NCI-H2227 treated with DMSO at 0.1 percent for 48 hours (cell line): ENCODE data around the gene KCTD13.
"Not testable (repeated sequence)": the region's sequence is repeated elsewhere in the genome, so short reads cannot be mapped to it uniquely, and the experiment has no call there.

ENCODE experiments used
- DNase-seq: peaks from one replicate; lab custom pipeline; 2025; lab: John Stamatoyannopoulos, UW

The KCTD13 gene

GRCh38 chr16:29877266-29877961, 48.6 kb downstream of the KCTD13 start:
- no peak for DNase-seq

GRCh38 chr16:29876594-29877249, 49.3 kb downstream of the KCTD13 start:
- no peak for DNase-seq

GRCh38 chr16:29876217-29876593, 49.8 kb downstream of the KCTD13 start:
- no peak for DNase-seq

GRCh38 chr16:29875206-29875605, 50.8 kb downstream of the KCTD13 start:
- DNase-seq = no peak

GRCh38 chr16:29873319-29873718, 52.7 kb downstream of the KCTD13 start:
- no peak for DNase-seq

GRCh38 chr16:29871822-29872546, 54.0 kb downstream of the KCTD13 start:
- no peak for DNase-seq

GRCh38 chr16:29869067-29869466, 57.0 kb downstream of the KCTD13 start:
- DNase-seq = not testable (repeated sequence)

- no peak for DNase-seq
Observed at GRCh38 chr16:29868396-29869009, 57.5 kb downstream of the KCTD13 start.

GRCh38 chr16:29864205-29864604, 61.8 kb downstream of the KCTD13 start:
- DNase-seq = no peak

GRCh38 chr16:29863669-29863984, 62.4 kb downstream of the KCTD13 start:
- no peak for DNase-seq

GRCh38 chr16:29862884-29863668, 63.0 kb downstream of the KCTD13 start, which contains the start of gene CDIPT:
TSS of gene CDIPT (minus strand) at chr16:29863226. CDS start at chr16:29862857, 369 bp downstream.
- peak; percentile 97 for DNase-seq

- no peak for DNase-seq
Observed at GRCh38 chr16:29862383-29862883, 63.6 kb downstream of the KCTD13 start.

GRCh38 chr16:29860218-29860617, 65.8 kb downstream of the KCTD13 start:
- DNase-seq = no peak

- no peak for DNase-seq
Observed at GRCh38 chr16:29858974-29859373, 67.1 kb downstream of the KCTD13 start.

GRCh38 chr16:29858149-29858849, 67.7 kb downstream of the KCTD13 start:
- DNase-seq = no peak

GRCh38 chr16:29857133-29857760, 68.8 kb downstream of the KCTD13 start:
- no peak for DNase-seq
